ENCODE data around the gene NINL. TPM values are rescaled to one million over a fixed set of nuclear protein-coding genes. Genes with fewer than 3 reads are reported as not detected.
"Not testable (repeated sequence)": the region's sequence is repeated elsewhere in the genome, so short reads cannot be mapped to it uniquely, and the experiment has no call there.

Gene NINL
- total and polyA plus RNA-seq, 12 donors: 1.3 to 17.9 (median 3.8) TPM

GRCh38 chr20:25479638-25480037 is 105.7 kb downstream of the NINL start:
- Histone ChIP-seq H3K27me3 (no peaks in the 10 kb centered on the region), H3K4me3 (no peak overlapping the region), H3K36me3 (peaks cover 0 to 30% (median 0%) of the 10 kb centered on the region in 9 donors), H3K4me1 (peaks cover 0 to 3% (median 0%) of the 10 kb centered on the region in 9 donors), H3K27ac (no peak overlapping the region), H3K9me3 (no peaks in the 10 kb centered on the region)
- WGBS, 2 donors: 83 to 93% methylated on average over 5 of the region's 5 CpGs
- intact Hi-C loops (cut with DNase I): no loop called here
- DNase-seq (no peak), ATAC-seq (no peak)
- no peak for TF ChIP-seq CTCF (IDR thresholded peaks at IDR 0.05)

GRCh38 chr20:25478889-25479568 is 106.3 kb downstream of the NINL start:
- ATAC-seq (no peak), DNase-seq (no peak)
- Histone ChIP-seq H3K4me1 (no peaks in the 10 kb centered on the region), H3K27ac (no peak overlapping the region), H3K9me3 (no peaks in the 10 kb centered on the region), H3K36me3 (peaks cover 0 to 30% (median 0%) of the 10 kb centered on the region in 9 donors), H3K27me3 (no peaks in the 10 kb centered on the region), H3K4me3 (no peak overlapping the region)
- TF ChIP-seq CTCF (IDR thresholded peaks at IDR 0.05): no peak
- 93 to 94% methylated on average over 24 of the region's 24 CpGs for WGBS, 2 donors
- intact Hi-C loops (cut with DNase I): no loop called here

DNA sequence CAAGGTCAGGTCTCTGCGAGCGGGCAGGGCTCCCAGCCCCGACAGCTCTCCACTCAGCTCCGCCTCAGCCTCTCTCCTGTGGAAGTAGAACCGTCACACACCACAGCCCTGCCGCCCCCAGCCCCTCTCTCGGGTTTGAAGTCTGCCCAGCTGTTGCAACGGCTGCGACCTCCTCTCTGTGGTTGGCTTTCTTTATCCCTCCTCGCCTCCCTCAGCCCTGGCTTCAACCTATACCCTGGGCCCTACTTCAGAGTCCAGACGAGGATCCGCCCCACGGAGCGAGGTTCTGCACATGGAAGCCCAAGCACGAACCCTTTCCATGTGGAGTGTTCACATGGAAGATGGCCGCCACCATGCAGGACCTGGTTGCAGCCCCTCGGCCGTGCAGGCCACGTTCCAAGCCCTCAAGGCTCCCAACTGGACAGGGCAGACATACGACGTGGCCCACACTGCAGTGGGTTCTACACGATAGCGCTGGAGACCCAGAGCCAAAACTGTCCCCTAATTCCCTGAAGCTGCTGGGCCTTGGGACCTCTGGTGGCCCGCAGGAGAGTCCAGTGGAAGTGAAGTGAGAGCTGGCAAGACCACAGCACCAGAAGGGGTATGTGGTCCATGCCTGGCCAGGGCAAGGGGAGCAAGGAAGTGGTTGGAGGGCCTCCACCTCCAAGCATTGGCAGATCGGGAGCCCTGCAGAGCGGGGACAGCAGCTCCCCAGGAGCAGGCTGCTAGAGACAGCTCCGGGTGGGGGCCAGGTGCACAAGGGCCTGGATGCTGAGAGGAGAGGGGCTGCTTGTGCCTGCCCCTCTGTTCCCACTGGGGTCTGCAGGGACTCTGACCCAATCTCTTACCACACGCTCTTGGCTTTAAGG is 108.1 kb downstream of the NINL start:
- Histone ChIP-seq H3K27ac (no peak overlapping the region), H3K36me3 (peaks cover 0 to 23% (median 0%) of the 10 kb centered on the region in 9 donors), H3K4me3 (no peak overlapping the region), H3K9me3 (no peaks in the 10 kb centered on the region), H3K27me3 (no peaks in the 10 kb centered on the region), H3K4me1 (no peaks in the 10 kb centered on the region)
- 95 to 96% methylated on average over 28 of the region's 28 CpGs for WGBS, 2 donors
- peak in 1 of 8 donors; percentile 15 for ATAC-seq
- TF ChIP-seq CTCF (IDR thresholded peaks at IDR 0.05): no peak
- DNase-seq: no peak
- intact Hi-C loops (cut with DNase I): no loop called here

DNA sequence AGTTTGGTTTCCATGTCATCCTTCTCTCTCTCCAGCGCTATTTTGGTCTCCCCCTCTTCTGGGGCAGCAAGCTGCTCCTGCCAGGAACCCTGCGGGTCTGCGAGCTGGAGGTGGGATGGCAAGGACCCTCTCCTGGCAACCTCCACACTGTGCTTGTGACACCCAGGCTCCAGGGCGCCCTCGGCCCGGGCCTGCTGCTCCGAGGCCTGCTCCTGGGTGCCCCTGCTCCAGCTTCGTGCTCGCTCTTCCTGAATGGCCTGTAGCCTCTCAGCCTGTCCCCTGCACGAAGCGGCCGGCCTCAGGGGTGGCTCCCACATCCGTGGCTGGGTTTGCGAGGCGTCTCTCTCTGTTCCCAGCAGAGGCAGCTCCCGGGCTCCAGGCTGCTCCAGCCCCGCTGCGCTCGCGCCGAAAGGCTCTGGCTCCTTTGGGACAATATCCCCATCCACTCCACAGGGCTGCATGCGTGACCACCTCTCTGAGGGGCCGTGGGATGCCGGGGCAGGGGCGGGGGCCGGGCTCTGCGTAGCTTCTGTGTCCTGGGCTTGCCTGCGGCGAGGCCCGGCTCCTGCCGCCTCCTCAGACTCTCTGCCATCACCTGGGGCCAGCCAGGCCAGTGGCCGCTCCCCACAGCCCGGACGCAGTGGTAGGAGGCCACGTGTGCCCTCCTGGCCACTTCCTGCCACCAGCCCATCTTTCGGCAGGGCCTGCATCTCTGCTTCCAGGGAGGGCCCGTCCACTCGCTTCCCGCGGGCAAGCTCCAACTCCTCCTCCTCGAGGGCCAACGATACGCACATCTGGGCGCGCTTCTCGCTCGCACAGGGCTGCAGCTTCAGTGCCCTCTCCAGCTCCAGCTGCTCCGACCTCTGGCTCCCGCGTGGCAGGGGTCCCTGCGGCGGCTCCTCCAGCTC is 109.0 kb downstream of the NINL start:
- DNase-seq: no peak
- Histone ChIP-seq H3K9me3 (no peaks in the 10 kb centered on the region), H3K4me3 (no peak overlapping the region), H3K36me3 (peaks cover 0 to 17% (median 0%) of the 10 kb centered on the region in 9 donors), H3K4me1 (no peaks in the 10 kb centered on the region), H3K27ac (no peak overlapping the region), H3K27me3 (no peaks in the 10 kb centered on the region)
- WGBS, 2 donors: 94% methylated on average over 52 of the region's 52 CpGs
- ATAC-seq: peak in 3 of 8 donors; percentile 7 to 31 (median 15)
- intact Hi-C loops (cut with DNase I): no loop called here
- TF ChIP-seq CTCF (IDR thresholded peaks at IDR 0.05): no peak

- ATAC-seq; H3K4me1 ChIP-seq; DNase-seq; H3K9me3 ChIP-seq; H3K4me3 ChIP-seq; H3K27ac ChIP-seq; H3K27me3 ChIP-seq; intact Hi-C loops (cut with DNase I); H3K36me3 ChIP-seq: not testable (repeated sequence)
- WGBS, 2 donors: 99 to 100% methylated on average over 2 of the region's 2 CpGs
Measured at GRCh38 chr20:25473297-25473696, 112.0 kb downstream of the NINL start.

Measured in heart right ventricle (tissue), 16 donors.